HG03460 (cell line): Measurements from ENCODE around the gene PCNX4.

Experiments
- ATAC-seq: cut with Tn5 transposase; IDR thresholded peaks from one replicate; pipeline ENCODE4 v1.9.1; 2021; ENCODE audit not compliant: unreplicated experiment

Gene PCNX4

GRCh38 chr14:60204843-60205774 is 113.4 kb downstream of the PCNX4 start:
- ATAC-seq: peak; percentile 61

DNA sequence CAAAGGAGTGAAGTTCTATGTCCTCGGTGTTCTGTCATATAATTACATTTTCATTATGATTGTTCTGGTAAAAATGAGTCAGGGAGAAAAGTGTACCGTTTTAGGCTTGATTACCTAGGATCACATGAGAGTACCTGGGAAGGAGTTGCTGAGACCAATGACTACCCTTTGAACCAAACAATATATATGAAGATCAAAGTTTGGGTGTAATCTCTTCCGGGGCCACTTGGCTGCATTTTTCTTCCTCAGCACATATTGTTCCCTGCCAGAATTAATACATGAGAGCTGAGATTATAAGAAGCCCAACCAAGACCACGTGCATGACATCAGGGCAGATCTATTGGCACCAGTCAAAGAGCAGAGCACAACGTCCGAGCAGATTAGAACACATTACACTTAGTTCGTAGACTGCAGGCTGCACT is 114.5 kb downstream of the PCNX4 start:
- no peak for ATAC-seq

DNA sequence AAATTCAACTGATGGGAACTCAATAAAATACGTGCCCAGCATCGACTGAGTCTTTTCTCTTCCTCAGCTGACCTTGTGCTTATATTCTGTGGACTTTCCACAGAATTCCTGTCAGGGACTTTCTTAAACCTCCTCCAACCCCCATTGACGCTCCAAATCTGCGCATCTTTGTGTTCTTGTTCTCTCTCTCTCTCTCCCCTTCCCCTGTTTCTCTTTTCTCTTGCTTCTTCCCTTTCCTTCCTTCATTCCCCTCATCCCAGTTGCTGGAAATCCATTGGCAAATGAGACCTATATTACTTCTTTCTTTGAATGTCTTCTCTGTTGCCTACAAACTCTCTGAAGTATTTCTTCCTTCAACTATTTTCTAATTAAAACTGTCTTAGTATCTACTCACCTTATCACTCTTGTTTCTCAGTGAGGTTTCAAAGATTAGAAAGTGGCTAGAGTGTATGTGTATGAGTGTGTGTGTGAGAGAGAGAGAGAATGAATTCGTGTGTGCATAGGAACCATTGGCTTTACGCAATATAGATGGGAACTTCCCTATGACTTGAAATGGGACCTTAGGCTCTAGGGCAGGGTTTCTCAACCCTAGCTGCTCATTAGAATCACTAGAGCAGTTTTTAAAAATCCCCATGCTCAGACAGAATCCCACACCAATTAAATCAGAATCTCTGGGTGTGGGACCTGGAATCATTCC is 115.3 kb downstream of the PCNX4 start:
- ATAC-seq: peak; percentile 38

DNA sequence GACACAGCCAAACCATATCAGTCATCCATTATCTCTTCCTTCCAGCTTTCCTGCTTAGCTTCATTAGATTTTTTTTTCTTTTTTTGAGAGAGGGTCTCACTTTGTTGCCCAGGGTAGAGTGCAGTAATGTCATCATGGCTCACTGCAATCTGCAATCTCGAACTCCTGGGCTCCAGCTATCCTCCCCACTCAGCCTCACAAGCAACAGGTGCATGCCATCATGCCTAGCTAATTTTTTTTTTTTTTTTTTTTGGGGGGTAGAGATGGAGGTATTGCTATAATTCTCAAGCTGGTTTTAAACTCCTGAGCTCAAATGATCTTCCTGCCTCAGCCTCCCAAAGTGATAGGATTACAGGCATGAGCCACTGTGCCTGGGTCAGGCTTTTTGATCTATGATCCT is 119.0 kb downstream of the PCNX4 start:
- ATAC-seq: no peak

GRCh38 chr14:60211153-60211552 is 119.4 kb downstream of the PCNX4 start:
- ATAC-seq: no peak

DNA sequence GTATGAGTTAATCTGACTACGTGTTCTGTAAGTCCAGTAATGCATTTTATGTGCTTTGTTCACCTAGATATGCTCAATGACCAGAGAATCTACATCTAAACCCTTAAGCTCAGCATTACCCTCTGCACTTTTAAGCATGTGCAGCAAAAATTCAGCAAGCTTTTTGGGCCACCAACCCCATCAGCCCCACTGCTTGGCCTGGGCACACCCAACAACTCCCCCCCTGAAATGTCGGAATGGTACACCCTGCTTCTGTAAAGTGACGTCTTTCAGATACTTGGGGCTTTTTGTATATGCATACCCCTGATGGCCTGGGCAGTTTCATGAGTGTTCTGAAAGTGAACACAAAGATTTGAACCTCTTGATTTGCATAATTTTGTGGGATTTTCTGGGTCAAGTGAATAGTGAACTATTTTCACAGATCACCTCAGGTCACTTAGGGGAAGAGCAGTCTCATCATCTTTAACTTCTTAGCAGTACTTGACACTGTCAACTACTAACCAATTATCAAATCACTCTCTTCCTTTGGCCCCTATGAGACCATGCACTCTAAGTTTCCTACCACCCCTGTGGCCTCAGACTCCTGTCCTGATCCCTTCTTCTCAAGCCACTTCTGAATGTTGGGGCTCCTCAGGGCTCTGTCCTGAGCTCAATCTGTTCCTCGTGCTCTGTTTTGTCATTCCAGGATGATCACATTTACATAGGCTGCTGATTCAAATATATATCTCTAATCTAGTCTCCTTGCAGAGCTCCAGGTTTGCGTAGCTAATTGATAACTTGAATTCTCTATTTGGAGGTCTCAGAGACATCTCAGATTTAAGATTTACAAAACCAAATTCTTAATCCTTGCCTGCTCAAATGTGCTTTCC is 121.0 kb downstream of the PCNX4 start:
- peak; percentile 90 for ATAC-seq

GRCh38 chr14:60214003-60214402 is 122.3 kb downstream of the PCNX4 start:
- ATAC-seq: no peak

DNA sequence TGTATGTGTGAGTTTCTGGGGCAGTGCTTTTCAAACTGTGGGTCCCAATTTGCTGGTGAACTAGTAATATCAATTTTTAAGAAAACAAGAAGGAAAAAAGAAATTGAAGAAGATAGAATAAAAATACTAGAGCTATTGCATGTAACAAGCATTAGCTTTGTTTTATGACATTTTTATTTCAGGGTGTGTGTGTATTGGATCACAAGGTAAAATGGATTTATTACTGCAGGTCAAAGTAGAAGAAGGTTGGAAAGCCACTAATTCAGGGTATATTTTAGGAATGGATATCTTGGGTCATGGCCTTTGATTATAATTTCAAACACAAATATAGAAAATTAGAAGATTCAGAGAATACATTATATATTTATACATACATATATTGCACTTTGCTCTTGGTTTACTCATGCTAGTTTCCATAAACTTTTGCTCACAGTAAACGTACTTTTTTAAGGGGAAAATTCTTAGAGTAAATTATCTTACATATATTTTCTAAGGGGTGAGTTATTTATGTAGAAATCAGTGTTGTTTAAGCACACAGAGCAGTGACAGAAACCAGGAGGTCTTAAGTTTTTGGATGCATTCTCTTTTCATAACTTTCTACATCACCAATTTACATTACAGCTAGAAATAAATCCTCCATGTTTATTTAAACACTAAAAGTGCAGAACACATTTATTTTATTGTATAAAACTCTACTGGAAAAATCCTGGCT is 122.8 kb downstream of the PCNX4 start:
- ATAC-seq: no peak

DNA sequence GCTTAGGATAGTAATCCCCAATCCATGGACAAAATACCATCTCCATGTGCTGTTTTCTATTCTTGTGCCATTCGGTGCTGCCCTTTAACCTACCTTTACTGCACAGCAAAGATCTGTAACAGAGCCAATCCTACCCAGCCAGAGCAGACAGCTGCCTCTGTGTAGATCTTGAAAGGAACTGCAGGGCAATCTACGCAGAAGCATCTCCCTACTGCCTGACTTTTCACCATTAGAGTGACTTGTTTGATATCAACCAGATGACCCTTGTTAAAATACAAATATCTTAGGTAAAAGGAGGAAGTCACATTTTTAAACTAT is 123.4 kb downstream of the PCNX4 start:
- no peak for ATAC-seq

DNA sequence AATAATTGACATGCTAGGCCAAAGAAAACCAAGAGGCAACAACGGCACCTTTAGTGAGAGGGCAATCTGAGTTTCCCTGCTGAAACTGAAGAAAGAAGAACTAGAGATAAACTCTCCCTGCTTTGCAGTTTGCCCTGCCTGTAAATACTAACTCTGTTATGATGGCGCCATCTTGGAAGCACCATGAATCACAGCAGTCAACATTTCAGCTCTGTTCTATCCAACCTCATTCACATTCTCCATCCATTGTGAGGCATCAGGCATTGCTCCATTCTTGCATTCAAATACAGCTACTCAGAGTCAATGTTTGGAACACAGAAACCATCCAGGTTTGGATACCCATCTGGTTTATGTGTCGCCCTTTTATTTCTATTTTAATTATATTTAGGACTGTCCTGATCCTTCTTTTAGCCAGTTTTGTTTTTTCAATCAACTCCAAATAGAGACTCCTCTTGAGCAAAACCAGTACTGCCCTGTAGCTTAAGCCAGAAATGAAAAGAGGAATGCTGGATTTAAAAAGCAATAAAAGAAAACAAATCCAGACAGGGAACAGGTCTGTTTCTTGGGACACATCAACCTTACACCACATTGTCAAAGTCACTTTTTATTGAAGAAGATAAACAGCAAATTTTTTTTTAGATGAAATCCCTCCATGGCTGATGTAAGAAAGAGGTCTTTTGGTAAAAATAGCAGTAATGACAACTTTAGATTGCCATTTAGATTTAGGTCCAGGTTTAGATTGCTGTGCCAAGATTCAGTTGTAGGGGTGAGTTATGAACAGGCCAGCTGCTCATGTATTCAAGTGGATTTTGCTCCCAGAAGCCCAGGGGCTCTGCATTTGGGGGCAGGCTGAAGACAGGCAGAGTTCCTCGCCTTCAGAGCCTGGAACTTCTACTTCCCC is 124.0 kb downstream of the PCNX4 start:
- no peak for ATAC-seq

DNA sequence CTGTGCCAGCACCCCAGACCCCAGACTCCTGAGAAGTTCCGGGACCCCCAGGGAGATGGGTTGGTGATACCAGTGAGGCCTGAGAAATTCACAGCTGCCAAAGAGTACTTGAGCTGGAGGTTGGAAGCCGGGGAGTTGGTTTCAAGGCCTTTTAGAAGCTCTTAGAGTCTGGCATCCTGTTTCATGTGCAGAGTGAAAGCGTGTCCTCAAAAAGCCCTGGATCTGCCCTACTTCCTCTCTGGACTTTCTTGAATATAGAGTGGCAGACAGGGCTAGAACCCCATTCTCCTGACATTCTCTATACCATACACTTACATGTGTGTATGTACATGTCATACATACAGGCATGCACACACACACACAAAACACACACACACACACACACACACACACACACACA is 126.0 kb downstream of the PCNX4 start:
- no peak for ATAC-seq
